NAMALWA (cell line): ENCODE results near the gene TANGO2.

ENCODE experiments used
- DNase-seq: peaks from one replicate; pipeline ENCODE4 v3.0.0-alpha.2; 2015; ENCODE audit warnings: low spot score

TANGO2 gene, protein sequence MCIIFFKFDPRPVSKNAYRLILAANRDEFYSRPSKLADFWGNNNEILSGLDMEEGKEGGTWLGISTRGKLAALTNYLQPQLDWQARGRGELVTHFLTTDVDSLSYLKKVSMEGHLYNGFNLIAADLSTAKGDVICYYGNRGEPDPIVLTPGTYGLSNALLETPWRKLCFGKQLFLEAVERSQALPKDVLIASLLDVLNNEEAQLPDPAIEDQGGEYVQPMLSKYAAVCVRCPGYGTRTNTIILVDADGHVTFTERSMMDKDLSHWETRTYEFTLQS

DNA sequence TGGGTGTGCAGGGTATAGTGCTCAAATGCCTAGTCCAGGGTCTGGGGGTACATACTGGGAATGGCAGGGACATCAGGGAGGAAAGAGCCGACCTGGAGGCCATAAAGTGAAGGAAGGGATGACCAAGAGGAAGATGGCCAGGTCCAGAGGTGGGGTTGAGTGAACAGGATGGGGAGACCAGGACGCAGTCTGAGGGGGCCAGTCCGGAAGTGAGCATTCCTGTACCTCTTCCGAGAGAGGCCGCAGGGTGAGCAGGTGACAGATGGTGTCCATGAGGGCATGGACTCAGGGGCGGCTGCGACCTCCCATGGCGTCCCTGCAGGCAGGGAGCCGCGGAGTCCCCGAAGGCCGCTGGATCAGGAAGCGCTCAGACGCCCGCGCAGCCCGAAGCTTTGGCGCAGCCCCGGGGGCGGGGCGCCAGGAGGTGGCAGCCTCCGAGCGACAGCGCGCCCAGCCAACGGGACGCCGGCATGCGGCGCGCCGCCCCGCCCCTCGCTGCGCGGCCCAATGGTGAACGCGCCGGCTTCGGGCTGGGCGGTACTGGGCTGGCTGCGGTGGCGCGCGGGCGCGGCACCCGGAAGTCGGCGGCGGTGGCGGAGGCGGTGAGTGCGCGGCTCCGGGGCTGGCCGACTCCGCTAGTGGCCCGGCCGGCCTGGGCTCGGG is at the start of gene TANGO2:
Gene TANGO2, plus strand, starts transcription at position 578 of the 663 bp plus-strand sequence. CDS start 15,689 bp downstream, outside the sequence.
- DNase-seq, result peak; percentile 93

DNA sequence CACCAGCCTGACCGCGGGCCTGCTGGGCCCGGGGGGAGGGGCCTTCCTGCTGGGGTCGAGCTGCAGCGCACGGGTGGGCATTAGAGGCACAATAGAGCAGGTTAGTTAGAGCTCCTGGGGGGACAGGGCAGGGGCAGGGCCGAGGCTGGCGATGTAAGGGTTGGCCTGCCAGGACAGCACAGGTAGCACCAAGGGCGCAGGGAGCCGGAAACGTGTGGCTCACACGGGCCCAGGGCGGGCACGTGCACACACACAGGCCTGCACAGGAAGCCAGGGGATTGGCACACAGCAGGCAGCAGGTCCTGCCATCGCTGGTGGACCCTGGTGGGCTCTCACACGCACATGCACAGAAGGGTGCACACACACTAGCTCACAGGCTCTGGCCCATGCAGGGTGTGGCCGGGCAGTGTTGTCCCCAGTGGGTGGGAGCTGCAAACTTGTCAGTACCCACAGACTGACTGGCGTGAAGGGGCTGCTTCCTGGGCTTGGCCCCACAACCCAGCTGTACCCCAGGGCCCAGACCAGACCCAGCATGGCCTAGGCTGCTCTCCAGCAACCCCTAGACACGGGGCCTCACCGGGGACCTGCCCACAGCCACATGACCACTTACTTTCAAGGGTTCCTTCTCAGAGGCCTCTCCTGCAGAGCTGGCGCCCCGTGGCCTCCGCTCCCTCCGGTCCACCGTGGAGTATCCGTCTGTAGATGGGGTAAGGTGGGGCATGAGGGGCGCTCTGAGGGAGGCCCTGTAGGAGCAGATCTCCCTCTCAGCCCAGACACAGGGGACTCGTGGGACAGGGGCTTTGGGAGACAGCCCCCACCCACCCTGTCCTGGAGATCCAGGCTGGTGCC is 49.4 kb upstream of the TANGO2 start:
- no peak for DNase-seq

DNA sequence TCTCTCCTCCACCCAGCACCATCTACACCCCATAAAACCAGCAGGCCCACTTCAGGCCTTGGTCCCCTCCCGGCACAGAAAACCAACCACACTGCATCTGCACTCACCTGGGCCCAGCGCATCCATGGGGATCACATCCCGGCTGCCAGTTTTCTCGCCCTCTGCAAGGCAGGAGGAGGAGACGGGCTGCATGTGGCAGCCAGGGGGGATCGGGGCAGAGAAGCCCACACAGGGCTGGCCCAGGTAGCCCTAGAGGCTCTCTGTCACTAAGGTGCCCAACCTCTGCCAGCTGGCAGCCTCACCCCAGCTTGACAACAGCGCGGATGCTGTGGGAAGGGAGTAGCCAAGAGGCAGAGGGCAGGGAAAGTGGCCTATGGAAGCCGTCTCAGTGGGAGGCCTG is 48.7 kb upstream of the TANGO2 start:
- no peak for DNase-seq

DNA sequence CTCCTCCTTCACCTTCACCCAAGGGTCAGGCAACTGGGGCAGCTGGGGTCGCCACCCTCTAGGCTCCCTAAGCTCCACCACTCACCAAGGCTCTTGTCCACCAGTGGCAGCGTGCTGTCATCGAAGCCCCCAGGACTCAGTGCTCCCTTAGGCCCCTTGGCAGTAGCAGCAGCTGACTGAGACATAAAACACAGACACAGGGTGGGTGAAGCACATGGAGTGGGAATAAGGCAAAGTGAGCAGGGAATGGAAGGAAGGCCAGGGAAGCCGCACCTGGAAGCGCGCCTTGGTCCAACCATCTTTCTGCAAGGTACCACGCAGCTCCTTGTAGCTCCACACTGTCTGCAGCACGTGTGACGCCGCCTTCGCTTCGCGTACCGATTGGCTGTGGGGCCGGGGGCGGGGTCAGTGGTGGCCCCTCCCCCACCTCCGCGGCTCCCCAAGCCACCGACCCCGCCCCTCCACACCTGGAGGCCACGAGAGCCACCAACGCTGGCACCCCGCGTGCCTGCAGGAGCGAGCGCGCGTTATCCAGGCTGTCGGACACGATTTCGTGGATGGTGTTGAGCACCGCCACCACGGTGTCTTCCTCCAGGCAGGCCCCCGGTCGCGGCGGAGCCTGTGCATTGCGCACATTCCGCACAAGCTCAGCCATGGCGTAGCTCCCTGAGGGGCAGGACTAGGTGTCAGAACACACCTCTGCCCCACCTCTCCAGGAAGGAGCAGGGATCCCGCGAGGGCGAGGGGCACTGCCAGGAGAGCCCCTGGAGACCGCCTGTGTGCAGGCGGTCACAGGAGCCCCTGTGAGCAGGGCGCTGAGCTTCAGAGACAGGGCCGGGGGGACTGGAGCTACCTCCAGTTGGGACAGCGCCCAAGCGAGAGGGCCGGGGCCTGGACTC is 48.0 kb upstream of the TANGO2 start:
- no peak for DNase-seq

DNA sequence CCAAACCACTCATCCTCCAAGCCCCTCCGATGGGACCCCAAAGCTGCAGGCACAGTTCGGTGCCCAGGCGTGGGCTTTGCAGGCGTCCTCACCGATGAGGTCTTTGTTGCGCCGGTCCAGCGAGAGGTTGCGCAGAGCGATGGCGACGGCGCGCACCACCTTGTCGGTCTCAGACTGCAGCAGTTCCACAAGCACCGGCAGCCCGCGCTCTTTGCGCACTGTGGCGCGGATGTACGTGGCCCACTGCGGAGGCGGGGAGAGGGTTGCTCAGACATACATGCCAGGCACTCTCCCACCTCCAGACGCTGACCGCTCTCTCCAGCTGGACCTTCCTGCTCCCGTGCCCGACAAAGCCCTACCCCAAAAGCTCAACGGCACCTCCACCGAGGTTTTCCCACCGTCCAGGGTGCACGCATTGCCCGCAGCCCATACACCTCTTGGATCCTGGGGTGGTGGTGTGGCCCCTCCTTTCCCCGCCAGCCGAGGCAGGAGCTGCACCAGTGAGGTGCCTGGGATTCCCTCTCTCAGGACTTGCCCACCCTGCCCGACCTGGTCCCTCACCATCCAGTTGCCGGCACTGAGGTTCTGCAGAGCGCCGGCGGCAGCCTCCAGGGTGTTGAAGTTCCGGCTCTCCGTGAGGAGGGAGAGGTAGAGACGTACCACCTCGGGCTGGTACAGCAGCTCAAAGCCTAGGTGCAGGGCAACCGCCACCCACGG is 47.2 kb upstream of the TANGO2 start:
- no peak for DNase-seq

DNA sequence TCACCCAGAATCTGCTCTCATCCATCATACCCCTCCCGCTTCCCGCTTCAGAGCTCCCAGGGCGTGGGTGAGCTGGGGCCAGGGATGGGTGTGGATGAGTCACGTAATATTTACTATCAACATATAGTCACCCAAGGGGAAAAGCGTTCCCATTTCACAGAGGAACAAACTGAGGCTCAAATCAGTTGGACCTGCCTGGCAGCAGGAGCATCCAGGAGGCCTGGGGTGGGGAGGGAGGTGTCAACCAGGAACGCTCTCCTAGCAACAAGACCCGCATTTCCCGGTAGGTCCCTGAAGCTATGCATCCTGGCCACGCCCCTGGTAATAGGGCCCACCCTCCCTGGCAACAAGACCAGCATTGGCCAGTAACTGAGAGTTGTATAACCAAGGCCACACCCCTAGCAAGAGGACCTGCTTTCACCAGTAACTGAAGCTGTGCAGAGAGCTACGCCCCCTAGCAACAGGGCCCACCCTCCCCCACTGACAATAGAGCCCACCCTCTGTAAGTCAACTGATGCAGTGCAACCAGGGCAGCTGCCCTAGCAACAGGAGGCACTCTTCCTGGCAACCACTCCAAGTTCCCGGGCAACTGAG is 46.5 kb upstream of the TANGO2 start:
- DNase-seq, result peak; percentile 95

DNA sequence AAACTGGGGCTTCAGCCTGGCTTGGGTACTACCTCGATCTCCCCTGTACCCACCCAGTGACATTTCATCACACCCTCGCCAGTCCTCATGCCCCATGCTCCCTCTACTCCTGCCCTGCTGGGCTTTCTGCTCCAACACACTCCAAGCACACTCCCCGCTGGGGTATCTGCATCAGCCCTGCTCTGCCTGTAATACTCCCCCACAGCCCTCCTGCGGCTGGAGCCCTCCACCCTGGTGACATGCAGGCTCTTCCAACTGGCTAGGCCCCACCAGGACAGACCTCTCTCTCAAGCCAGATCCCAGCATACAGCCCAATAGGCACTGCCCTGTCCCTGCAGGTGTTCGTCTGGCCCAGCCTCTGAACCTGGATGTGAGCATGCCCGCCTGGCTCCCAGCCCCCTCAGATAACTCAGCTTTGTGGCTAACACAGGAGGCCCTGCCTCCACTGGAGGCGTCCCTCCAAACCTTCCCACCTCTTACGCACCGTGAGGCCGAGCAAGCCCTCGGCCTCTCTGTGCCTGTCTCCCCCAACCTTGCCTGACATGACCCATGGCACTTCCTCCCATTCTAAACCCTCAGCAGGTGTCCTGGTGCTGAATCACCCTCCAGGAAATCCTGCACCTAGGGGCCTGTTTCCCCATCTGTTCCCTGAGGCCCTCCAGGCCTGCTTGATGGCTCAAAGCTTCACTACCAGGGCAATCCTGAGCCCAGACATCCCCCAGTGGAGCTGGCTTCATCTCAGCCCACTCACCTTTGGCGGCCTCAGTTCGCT is 45.8 kb upstream of the TANGO2 start:
- no peak for DNase-seq

DNA sequence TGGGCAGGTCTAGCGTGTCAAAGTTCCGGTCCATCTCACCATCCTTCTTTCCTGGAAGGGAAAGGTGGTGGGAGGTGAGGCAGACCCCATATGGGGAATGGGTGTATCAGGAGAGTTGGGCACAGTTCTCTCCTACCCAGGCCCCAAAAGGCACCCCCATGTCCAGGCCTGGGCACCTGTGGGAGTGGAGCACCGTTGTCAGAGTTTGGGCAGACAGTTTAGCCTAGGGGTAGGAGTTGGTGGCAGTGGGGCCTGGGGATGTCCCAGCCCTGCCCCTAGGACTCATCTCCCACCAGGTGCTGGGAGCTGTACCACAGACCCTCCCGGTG is 45.2 kb upstream of the TANGO2 start:
- no peak for DNase-seq

DNA sequence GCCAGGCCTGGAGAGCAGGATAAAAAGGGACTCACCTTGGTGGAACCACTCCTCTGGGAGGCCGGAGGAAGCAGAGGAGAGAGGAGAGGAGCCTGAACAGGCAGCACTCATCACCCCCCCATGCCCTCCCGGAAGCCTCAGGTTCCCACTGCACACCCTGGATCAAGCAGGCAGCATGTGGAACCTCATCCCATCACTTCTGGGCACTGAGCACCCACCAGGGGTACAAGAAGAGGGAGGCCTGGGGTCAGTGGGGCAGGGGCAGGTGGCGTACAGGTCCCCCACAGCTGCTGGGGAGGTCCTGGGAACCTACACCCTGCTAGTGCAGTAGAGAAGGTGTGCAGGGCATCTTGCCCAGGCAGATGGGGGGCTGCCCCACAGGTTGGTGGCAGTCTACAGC is 44.2 kb upstream of the TANGO2 start:
- no peak for DNase-seq

DNA sequence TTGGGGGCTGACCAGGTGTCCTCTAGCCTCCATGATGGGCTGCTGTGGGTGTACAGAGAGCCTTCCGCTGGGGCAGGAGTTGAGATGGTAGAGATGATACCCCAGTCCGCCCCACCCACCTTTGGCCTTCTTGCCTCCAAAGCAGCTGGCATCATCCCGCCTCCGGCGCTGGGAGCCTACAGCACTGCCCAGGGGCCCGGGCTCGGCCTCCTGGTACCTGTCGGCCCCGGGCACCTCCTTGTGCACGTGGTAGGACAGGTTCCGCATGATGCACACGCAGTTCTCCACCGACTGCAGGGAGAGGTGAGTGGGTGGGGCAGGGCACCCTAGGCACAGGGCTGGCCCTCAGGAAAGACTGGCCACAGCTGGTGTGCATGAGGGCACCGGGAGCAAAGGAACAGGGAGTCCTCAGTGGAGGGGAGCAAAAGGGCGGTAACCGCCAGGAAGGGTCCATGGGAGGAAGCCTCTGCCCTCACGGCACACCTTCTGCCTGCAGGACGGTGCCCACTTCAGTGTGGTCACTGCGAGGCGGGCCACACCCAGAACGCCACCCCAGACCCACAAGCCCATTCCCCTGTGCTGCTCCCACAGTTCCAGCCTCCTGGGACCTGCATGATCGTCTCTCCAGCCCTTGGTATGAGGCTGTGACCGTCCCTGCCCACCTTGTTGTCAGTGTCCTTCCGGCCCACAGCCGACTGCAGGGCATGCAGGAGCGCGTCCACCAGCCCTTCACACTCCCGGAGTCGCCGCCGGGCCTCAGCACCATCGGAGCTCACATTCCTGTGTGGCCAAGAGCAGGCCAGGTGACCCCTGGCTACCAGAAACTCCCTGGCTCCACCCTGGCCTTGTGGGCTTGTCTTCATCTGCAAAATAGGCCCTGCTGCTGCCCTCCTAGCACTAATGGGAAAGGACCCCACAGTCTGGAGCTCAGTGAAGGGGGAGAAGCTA is 43.3 kb upstream of the TANGO2 start:
- DNase-seq, result no peak

DNA sequence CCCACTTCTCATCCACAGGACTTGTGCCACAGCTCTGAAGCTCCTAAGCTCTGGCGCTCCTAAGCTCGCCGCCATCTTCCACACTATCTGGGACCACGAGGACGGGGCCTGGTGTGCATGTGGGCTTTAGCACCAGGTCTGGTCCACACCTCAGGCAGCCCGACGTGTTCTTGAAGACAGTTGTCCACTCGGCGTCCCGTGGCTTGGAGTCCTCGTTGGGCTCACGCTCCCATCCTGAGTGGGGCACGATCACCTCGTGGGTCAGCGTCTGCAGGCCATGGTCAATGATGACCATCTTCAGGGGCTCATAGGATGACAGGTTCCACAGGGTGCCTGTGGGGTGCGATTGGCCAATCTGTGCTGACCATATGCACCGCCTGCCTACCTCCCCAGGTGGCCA is 42.2 kb upstream of the TANGO2 start:
- DNase-seq, result no peak

DNA sequence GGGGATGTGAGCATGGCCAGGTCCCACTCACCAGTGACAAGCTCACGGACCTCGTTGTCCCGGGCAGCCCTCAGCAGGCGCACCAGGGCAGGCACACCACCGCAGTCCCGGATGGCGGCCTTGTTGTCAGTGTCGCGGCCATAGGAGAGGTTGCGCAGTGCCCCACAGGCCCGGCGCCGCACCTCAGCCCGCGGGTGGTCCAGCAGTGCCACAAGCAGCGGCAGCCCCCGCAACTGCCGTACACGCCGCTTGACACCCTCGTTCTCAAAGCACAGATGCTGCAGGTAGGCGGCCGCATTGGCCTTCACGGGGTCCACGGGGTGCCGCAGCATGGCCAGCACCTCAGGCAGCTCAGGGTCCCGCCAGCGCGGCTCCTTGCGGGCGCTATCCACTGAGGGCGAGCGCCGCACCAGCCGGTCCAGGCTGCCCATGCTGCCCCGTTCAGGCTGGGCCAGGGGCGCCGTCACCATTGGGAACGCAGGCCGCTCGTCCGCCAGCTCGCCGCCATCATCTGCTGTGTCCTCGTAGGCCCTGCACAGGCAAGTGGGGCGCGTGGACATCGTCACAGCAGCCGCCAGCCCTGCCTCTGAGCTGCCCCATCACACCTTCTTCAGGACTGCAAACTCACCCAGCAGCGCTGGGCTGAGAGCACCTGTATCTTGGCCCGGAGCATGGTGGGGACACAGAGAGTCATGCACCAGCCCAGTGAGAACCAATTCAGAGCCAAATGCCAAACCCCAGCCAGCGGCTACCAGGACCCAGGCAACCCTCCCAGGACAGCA is 41.0 kb upstream of the TANGO2 start:
- DNase-seq, result no peak

DNA sequence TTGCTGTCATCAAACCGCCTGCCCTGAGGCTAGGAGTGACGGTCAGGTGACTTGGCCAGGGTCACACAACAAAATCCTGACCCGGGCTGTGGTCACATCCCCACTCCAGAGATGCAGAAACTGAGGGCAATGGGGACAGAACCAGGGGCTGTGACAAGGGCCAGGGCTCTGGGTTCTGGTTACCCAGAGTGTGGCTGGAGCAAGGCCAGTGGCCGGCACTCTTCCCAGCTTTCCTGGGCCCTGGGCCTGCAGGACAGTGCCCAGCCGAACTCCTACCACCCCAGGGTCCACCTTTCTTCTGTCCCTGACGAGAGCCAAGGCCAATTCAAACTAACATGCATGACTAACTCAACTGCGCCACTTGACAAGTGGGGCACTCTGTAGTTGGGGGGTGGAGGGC is 40.1 kb upstream of the TANGO2 start:
- no peak for DNase-seq

DNA sequence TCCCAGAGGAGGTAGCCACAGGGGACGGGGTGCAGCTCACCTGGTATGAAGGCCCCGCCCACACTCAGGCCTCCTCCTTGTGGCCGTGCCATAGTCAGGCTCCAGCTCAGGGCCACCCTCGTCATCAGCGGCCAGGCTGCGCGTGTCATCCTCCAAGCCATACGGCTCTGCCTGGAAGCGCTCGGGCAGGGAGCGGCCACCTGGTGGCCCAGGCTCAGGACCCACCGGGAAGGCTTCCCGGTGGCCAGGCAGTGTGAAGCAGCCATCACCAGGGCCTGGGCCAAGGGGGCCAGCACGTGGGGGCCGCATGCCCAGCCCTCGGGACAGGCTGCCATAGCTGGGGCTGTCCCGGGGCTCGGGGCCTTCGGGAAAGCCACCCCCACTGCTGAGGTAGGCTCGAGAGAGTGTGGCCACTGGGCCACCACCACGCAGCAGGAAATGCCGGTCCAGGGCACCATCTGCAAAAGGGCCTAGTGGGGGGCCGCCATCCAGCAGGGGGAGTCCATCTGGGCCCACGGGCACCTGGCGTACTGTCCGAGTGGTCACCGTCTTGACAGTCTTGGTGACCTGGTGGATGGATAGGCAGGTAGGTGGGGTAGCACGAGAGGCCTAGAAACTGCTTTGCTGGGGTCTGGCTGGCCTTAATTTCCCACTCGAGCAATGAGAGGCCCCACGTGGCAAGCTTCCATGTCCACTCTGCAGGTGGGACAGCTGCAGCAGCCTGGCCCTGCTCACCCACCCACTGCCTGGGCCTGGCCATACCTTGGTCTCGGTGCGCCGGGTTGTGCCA is 39.5 kb upstream of the TANGO2 start:
- no peak for DNase-seq

DNA sequence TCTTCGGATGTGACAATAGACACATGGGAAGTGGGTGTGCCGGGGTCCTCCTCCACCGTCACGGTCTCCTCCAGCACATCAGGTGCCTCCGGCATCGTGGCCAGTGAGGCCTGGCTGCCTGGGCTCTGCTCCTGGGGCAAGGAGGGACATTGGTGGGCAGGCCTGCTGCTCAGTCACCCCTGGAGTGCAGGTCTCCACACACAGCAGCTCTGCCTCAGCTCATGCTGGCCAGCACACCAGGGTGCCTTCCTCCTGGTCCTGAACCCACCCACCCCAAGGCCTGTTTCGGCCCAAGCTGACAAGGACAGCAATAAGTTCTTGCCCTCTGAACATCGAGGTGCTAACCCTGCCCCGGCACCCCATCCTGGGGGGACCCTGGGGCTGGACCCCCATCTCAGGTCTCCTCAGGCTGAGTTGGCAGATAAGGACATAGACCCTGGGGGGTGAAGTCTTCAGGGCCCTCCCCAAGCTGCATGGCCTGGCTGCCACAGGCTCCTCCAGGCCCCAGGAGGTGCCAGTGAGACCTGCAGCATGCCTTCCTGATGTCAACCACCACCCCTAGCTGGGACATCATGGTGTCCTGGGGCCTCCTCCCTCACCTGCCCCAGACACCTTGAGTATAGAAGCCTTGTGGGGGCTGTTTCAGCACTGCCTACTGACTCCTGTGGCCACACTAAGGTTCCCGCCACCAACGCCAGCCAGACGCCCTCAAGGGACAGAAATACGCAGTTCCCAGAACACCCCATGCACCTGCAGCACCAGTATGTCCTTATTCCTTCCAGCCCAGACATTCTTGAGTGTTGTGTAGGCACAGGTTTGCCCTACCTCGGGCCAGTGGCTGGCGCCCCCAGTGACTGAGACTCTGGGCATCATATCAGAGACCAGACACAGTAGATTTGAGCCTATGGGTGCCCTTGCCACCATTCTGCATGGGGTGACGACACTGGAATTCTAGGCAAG is 38.7 kb upstream of the TANGO2 start:
- no peak for DNase-seq

DNA sequence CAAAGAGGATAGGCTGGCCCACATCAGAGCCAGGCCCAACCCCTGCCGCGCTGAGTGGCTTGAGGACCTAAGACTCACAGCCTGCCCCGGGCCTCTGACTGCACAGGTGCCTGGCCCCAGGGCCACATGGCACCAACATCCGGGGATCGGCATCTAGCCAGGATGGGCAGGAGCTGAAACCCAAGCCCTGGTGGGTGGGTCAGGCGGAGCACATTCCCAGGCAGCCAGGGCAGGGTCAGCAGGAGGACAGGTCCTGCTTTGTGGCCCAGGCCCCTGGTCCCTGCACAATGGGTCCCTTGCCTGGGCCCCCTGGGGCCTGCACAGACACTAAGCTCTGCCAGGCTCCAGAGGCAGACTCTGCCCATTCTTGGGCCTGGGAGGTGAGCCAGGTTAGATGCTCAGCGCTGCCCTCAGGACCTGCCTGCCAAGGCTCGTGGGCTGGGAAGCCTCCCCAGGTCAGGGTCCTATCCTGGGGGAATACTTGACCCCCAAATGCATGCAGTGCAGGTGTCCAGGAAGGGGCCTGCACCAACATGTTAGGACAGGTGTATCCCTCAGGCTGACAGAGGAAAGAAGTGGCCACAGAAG is 37.8 kb upstream of the TANGO2 start:
- no peak for DNase-seq
